Right atrium auricular region (tissue), 2 donors: ENCODE measurements around the gene AOX1. TPM values are rescaled to one million over a fixed set of nuclear protein-coding genes. Genes with fewer than 3 reads are reported as not detected.
"Not testable (repeated sequence)": the region's sequence is repeated elsewhere in the genome, so short reads cannot be mapped to it uniquely, and the experiment has no call there.

Experiments used
- DNase-seq: peaks from one replicate; pipeline ENCODE4 v3.0.0-alpha.2; 2019; ENCODE audit warnings: low spot score
- H3K27ac ChIP-seq, 2 donors: fragments of 200-600 bp; sonication (generic); 1 replicate in 1 of 2; 2 replicates in 1 of 2; pipeline ENCODE4 v1.5.1; 2016 to 2019
- H3K27me3 ChIP-seq, 2 donors: fragments of 200-600 bp; sonication (generic); one replicate each; pipeline versions ENCODE4 v1.5.1 to v1.6.0; 2017 to 2019
- H3K36me3 ChIP-seq: fragments of 200-600 bp; sonication (generic); one replicate; pipeline ENCODE4 v1.5.1; 2016
- H3K4me1 ChIP-seq, 2 donors: fragments of 200-600 bp; sonication (generic); one replicate each; pipeline versions ENCODE4 v1.5.1 to v1.6.0; 2017 to 2019
- H3K4me3 ChIP-seq, 2 donors: fragments of 200-600 bp; sonication (generic); 1 replicate in 1 of 2; 2 replicates in 1 of 2; pipeline ENCODE4 v1.5.1; 2017 to 2019; ENCODE audit warnings: mild to moderate bottlenecking in 1 of 2, moderate library complexity in 1 of 2
- H3K9me3 ChIP-seq, 2 donors: fragments of 200-600 bp; sonication (generic); one replicate each; pipeline ENCODE4 v1.5.1; 2019
- CTCF ChIP-seq, 2 donors: fragments of 200-600 bp; sonication (generic); IDR thresholded peaks; one replicate each; pipeline ENCODE4 v1.5.1; 2019; ENCODE audit warnings: antibody characterized with exemption in 2 of 2
- total RNA-seq, 2 donors: library from RNA; depleted of rRNA; stranded (reverse); fragments of >200 nt; gene quantifications; one replicate each; pipeline ENCODE4 v1.1.0, GENCODE V29; 2016

Gene AOX1
- total RNA-seq, 2 donors from 2014 or later, result 12.2 to 48.2 TPM

GRCh38 chr2:200713704-200714064 lies 127.9 kb downstream of the AOX1 start:
- H3K27ac ChIP-seq, result peak overlapping the region; percentile 59 to 68

GRCh38 chr2:200715014-200715413 lies 129.2 kb downstream of the AOX1 start:
- H3K9me3 ChIP-seq, DNase-seq, H3K4me1 ChIP-seq, H3K4me3 ChIP-seq, H3K36me3 ChIP-seq, H3K27ac ChIP-seq, H3K27me3 ChIP-seq: not testable (repeated sequence)

More at GRCh38 chr2:200713704-200714064, 127.9 kb downstream of the AOX1 start:
- Histone ChIP-seq H3K36me3 (no peaks in the 10 kb centered on the region), H3K4me3 (no peak overlapping the region), H3K9me3 (no peaks in the 10 kb centered on the region), H3K27me3 (no peaks in the 10 kb centered on the region), H3K4me1 (no peaks in the 10 kb centered on the region)
- no peak for DNase-seq
- no peak for TF ChIP-seq CTCF (IDR thresholded peaks at IDR 0.05)

GRCh38 chr2:200716386-200716785 lies 130.6 kb downstream of the AOX1 start:
- H3K9me3 ChIP-seq, result no peaks in the 10 kb centered on the region
- no peaks in the 10 kb centered on the region for H3K27me3 ChIP-seq
- no peaks in the 10 kb centered on the region for H3K4me1 ChIP-seq
- no peak overlapping the region for H3K27ac ChIP-seq
- no peak overlapping the region for H3K4me3 ChIP-seq
- TF ChIP-seq CTCF (IDR thresholded peaks at IDR 0.05), result no peak
- H3K36me3 ChIP-seq, result no peaks in the 10 kb centered on the region
- DNase-seq, result no peak

Other genes starting within 250 kb of the AOX1 start
- gene KCTD18, start 75.9 kb upstream of the AOX1 start, total RNA-seq, result 10 to 100 TPM; 11.9 to 16.4 TPM
- 1 to 10 TPM; 1.9 to 2.5 TPM for gene SGO2, start 59.8 kb upstream of the AOX1 start, total RNA-seq
- gene BZW1, start 225.9 kb downstream of the AOX1 start, total RNA-seq, result 100 to 1,000 TPM in 1 of 2 donors, 10 to 100 TPM in 1; 58.0 to 131 TPM